Measurements from ENCODE around the gene SLC6A11.

SLC6A11 gene

DNA sequence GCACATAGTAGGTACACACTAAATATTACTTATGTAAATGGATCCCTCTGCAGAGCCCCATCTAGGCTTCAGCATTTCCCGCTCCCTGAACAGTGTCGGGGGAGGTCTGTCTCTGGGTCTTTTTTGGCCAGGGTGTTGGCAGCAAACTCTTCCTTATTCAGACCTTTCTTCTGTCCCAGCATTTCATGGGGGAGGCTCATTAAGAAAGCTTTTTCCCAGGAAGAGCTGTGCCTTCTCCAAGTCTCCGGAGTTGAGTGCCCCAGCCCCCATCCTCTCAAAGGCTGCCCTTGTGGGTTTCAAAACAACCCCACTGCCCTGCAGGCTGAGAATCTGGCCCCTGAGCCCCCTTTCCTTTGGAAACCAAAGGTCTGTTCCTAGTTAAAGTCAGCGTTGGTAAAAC lies 25.1 kb downstream of the SLC6A11 start:
- no peaks in the 10 kb centered on the region for H3K36me3 ChIP-seq (ENCODE audit: control insufficient read depth, insufficient read depth, low read length)
- H3K4me3 ChIP-seq (ENCODE audit: low read depth, low read length) = no peak overlapping the region
- H3K9ac ChIP-seq (ENCODE audit: low read depth, low read length) = no peak overlapping the region
- H3K27ac ChIP-seq (ENCODE audit: low read depth, low read length) = no peak overlapping the region
- H3K9me3 ChIP-seq (ENCODE audit: control insufficient read depth, insufficient read depth, low read length) = no peaks in the 10 kb centered on the region
- H3K4me1 ChIP-seq (ENCODE audit: control insufficient read depth, insufficient read depth, low read length) = no peaks in the 10 kb centered on the region
- H3K27me3 ChIP-seq (ENCODE audit: control insufficient read depth, insufficient read depth, low read length) = no peaks in the 10 kb centered on the region

DNA sequence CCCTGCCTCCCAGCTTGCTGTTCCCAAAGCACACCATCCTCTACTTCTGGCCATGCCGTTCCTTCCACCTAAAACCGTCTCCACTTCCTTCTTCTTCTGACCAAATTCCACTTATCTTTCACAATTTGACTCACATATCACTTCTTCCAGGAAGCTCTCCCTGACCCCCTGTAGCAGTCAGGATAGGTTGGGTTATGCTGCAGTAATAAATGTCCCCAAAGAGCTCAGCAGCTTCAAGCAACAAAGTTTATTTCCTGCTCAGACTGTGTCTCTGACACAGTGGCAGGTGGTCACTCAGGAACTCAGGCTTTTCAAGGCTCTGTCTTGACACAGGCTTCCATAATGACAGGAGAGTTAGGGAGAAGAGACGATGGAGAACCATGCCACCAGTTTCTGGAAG lies 27.4 kb downstream of the SLC6A11 start:
- Histone ChIP-seq H3K4me3 (ENCODE audit: low read depth, low read length) (no peak overlapping the region), H3K27me3 (ENCODE audit: control insufficient read depth, insufficient read depth, low read length) (no peaks in the 10 kb centered on the region), H3K4me1 (ENCODE audit: control insufficient read depth, insufficient read depth, low read length) (no peaks in the 10 kb centered on the region), H3K9me3 (ENCODE audit: control insufficient read depth, insufficient read depth, low read length) (no peaks in the 10 kb centered on the region), H3K36me3 (ENCODE audit: control insufficient read depth, insufficient read depth, low read length) (no peaks in the 10 kb centered on the region), H3K27ac (ENCODE audit: low read depth, low read length) (no peak overlapping the region), H3K9ac (ENCODE audit: low read depth, low read length) (no peak overlapping the region)

GRCh38 chr3:10845001-10845761 lies 29.2 kb downstream of the SLC6A11 start:
- Histone ChIP-seq H3K27me3 (ENCODE audit: control insufficient read depth, insufficient read depth, low read length) (no peaks in the 10 kb centered on the region), H3K36me3 (ENCODE audit: control insufficient read depth, insufficient read depth, low read length) (no peaks in the 10 kb centered on the region), H3K9me3 (ENCODE audit: control insufficient read depth, insufficient read depth, low read length) (no peaks in the 10 kb centered on the region), H3K9ac (ENCODE audit: low read depth, low read length) (no peak overlapping the region), H3K27ac (ENCODE audit: low read depth, low read length) (no peak overlapping the region), H3K4me1 (ENCODE audit: control insufficient read depth, insufficient read depth, low read length) (no peaks in the 10 kb centered on the region), H3K4me3 (ENCODE audit: low read depth, low read length) (no peak overlapping the region)

- Histone ChIP-seq H3K36me3 (ENCODE audit: control insufficient read depth, insufficient read depth, low read length) (no peaks in the 10 kb centered on the region), H3K27me3 (ENCODE audit: control insufficient read depth, insufficient read depth, low read length) (no peaks in the 10 kb centered on the region), H3K9ac (ENCODE audit: low read depth, low read length) (no peak overlapping the region), H3K27ac (ENCODE audit: low read depth, low read length) (no peak overlapping the region), H3K9me3 (ENCODE audit: control insufficient read depth, insufficient read depth, low read length) (no peaks in the 10 kb centered on the region), H3K4me1 (ENCODE audit: control insufficient read depth, insufficient read depth, low read length) (no peaks in the 10 kb centered on the region), H3K4me3 (ENCODE audit: low read depth, low read length) (no peak overlapping the region)
Observed at GRCh38 chr3:10845839-10846656, 30.0 kb downstream of the SLC6A11 start.

GRCh38 chr3:10846657-10846975 lies 30.6 kb downstream of the SLC6A11 start:
- no peaks in the 10 kb centered on the region for H3K4me1 ChIP-seq (ENCODE audit: control insufficient read depth, insufficient read depth, low read length)
- H3K27ac ChIP-seq (ENCODE audit: low read depth, low read length) = no peak overlapping the region
- no peak overlapping the region for H3K9ac ChIP-seq (ENCODE audit: low read depth, low read length)
- H3K27me3 ChIP-seq (ENCODE audit: control insufficient read depth, insufficient read depth, low read length) = no peaks in the 10 kb centered on the region
- no peaks in the 10 kb centered on the region for H3K9me3 ChIP-seq (ENCODE audit: control insufficient read depth, insufficient read depth, low read length)
- no peaks in the 10 kb centered on the region for H3K36me3 ChIP-seq (ENCODE audit: control insufficient read depth, insufficient read depth, low read length)
- H3K4me3 ChIP-seq (ENCODE audit: low read depth, low read length) = no peak overlapping the region

- H3K27me3 ChIP-seq (ENCODE audit: control insufficient read depth, insufficient read depth, low read length) = no peaks in the 10 kb centered on the region
- no peaks in the 10 kb centered on the region for H3K9me3 ChIP-seq (ENCODE audit: control insufficient read depth, insufficient read depth, low read length)
- no peak overlapping the region for H3K27ac ChIP-seq (ENCODE audit: low read depth, low read length)
- no peaks in the 10 kb centered on the region for H3K36me3 ChIP-seq (ENCODE audit: control insufficient read depth, insufficient read depth, low read length)
- H3K9ac ChIP-seq (ENCODE audit: low read depth, low read length) = no peak overlapping the region
- no peak overlapping the region for H3K4me3 ChIP-seq (ENCODE audit: low read depth, low read length)
- no peaks in the 10 kb centered on the region for H3K4me1 ChIP-seq (ENCODE audit: control insufficient read depth, insufficient read depth, low read length)
Observed at GRCh38 chr3:10848261-10848660, 32.2 kb downstream of the SLC6A11 start.

DNA sequence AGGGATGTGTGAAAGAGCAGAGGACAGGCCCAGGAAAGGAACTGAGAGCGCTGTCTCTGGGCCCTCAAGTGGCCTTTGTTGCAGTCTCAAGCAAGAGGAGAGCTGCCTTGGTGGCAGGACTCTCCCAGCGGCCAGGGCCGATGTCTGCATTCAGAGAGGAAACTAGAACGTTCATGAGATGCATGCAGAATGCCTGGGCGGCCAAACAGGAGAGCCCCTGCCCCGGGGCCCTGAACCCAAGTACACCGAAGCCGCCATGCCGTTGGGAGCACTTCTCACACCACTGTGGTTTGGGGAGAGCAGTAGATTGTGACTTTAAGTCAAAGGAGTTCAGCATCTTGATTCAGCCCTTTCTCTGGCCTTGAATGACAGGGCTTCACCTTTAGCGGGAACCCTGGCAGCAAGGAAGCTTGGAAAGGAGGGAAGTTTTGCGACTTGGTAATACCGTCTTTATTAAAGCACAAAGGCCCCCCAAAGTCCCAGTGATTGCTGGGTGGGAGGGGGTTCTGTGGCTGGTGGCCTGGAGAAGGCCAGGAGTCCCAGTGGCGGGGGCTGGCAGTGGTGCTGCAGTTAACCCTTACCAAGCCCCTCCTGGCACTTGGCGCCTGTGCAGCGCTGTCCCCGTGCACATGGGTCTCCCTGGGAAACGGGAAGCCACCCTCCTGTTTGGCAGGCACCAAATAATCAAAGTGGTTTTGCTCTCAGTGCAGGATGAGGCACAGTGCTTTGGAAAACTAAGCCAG lies 36.2 kb downstream of the SLC6A11 start:
- H3K27me3 ChIP-seq (ENCODE audit: control insufficient read depth, insufficient read depth, low read length) = no peaks in the 10 kb centered on the region
- no peak overlapping the region for H3K4me3 ChIP-seq (ENCODE audit: low read depth, low read length)
- no peaks in the 10 kb centered on the region for H3K36me3 ChIP-seq (ENCODE audit: control insufficient read depth, insufficient read depth, low read length)
- no peak overlapping the region for H3K9ac ChIP-seq (ENCODE audit: low read depth, low read length)
- H3K4me1 ChIP-seq (ENCODE audit: control insufficient read depth, insufficient read depth, low read length) = no peaks in the 10 kb centered on the region
- no peaks in the 10 kb centered on the region for H3K9me3 ChIP-seq (ENCODE audit: control insufficient read depth, insufficient read depth, low read length)
- H3K27ac ChIP-seq (ENCODE audit: low read depth, low read length) = no peak overlapping the region

- no peaks in the 10 kb centered on the region for H3K4me1 ChIP-seq (ENCODE audit: control insufficient read depth, insufficient read depth, low read length)
- no peak overlapping the region for H3K9ac ChIP-seq (ENCODE audit: low read depth, low read length)
- H3K9me3 ChIP-seq (ENCODE audit: control insufficient read depth, insufficient read depth, low read length) = no peaks in the 10 kb centered on the region
- H3K27ac ChIP-seq (ENCODE audit: low read depth, low read length) = no peak overlapping the region
- H3K4me3 ChIP-seq (ENCODE audit: low read depth, low read length) = no peak overlapping the region
- no peaks in the 10 kb centered on the region for H3K36me3 ChIP-seq (ENCODE audit: control insufficient read depth, insufficient read depth, low read length)
- no peaks in the 10 kb centered on the region for H3K27me3 ChIP-seq (ENCODE audit: control insufficient read depth, insufficient read depth, low read length)
Observed at GRCh38 chr3:10855083-10855870, 39.2 kb downstream of the SLC6A11 start.

GRCh38 chr3:10855871-10856662 lies 40.0 kb downstream of the SLC6A11 start:
- H3K36me3 ChIP-seq (ENCODE audit: control insufficient read depth, insufficient read depth, low read length) = no peaks in the 10 kb centered on the region
- no peaks in the 10 kb centered on the region for H3K4me1 ChIP-seq (ENCODE audit: control insufficient read depth, insufficient read depth, low read length)
- H3K9me3 ChIP-seq (ENCODE audit: control insufficient read depth, insufficient read depth, low read length) = no peaks in the 10 kb centered on the region
- H3K4me3 ChIP-seq (ENCODE audit: low read depth, low read length) = no peak overlapping the region
- no peaks in the 10 kb centered on the region for H3K27me3 ChIP-seq (ENCODE audit: control insufficient read depth, insufficient read depth, low read length)
- no peak overlapping the region for H3K9ac ChIP-seq (ENCODE audit: low read depth, low read length)
- H3K27ac ChIP-seq (ENCODE audit: low read depth, low read length) = no peak overlapping the region

DNA sequence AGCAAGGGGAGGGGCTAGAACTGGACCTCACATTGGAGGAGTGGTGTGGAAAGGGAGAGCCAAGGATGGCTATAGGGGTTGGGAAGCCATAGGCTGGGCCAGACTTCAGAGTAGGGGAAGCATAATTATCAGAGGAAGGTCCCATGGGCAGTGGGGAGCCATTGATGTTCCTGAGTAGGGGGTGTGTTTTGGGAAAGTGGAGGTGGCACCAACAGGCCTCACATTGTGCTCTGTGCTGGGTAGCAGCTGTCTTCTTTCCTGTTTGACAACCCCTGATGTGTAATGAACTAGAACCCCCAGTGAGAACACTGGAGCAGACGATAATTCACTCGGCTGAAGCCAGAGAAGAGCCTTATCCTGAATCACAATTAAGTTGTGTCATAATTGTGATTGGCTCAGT lies 41.2 kb downstream of the SLC6A11 start:
- Histone ChIP-seq H3K27me3 (ENCODE audit: control insufficient read depth, insufficient read depth, low read length) (no peaks in the 10 kb centered on the region), H3K4me1 (ENCODE audit: control insufficient read depth, insufficient read depth, low read length) (no peaks in the 10 kb centered on the region), H3K9me3 (ENCODE audit: control insufficient read depth, insufficient read depth, low read length) (no peaks in the 10 kb centered on the region)

More for the DNA sequence above, 41.2 kb downstream of the SLC6A11 start:
- Histone ChIP-seq H3K9ac (ENCODE audit: low read depth, low read length) (no peak overlapping the region), H3K36me3 (ENCODE audit: control insufficient read depth, insufficient read depth, low read length) (no peaks in the 10 kb centered on the region), H3K27ac (ENCODE audit: low read depth, low read length) (no peak overlapping the region), H3K4me3 (ENCODE audit: low read depth, low read length) (no peak overlapping the region)
